Neural cell (in vitro differentiated cells): ENCODE data around the gene CPSF7. TPM values are rescaled to one million over a fixed set of nuclear protein-coding genes. Genes with fewer than 3 reads are reported as not detected.

ENCODE experiments used
- H2AFZ ChIP-seq: fragments of 200-600, 300-800 bp; sonication (generic), shearing (Covaris generic); 2 replicates; pipeline ENCODE4 v1.6.0; 2014; ENCODE audit warnings: low read depth, mild to moderate bottlenecking, antibody characterized with exemption, low read length, moderate library complexity
- H3F3A ChIP-seq: fragments of 200-600 bp; shearing (Covaris generic); 2 replicates; pipeline ENCODE4 v1.6.1; 2016; ENCODE audit warnings: mild to moderate bottlenecking, moderate library complexity, mixed read lengths, antibody characterized with exemption, low read length; ENCODE audit not compliant: insufficient read depth, poor library complexity, severe bottlenecking
- H3K27ac ChIP-seq: fragments of 200-600, 300-800 bp; sonication (generic), shearing (Covaris generic); 2 replicates; pipeline ENCODE4 v1.5.1; 2014; ENCODE audit warnings: mild to moderate bottlenecking, low read length, moderate library complexity
- H3K27me3 ChIP-seq: fragments of 300-800, 200-600 bp; sonication (generic), shearing (Covaris generic); 2 replicates; pipeline ENCODE4 v1.6.0; 2014; ENCODE audit warnings: mild to moderate bottlenecking, low read depth, low read length, moderate library complexity; ENCODE audit not compliant: insufficient read depth
- H3K36me3 ChIP-seq: fragments of 300-800, 200-600 bp; sonication (generic), shearing (Covaris generic); 2 replicates; pipeline ENCODE4 v1.5.1; 2014; ENCODE audit warnings: mild to moderate bottlenecking, antibody characterized with exemption, low read length, moderate library complexity; ENCODE audit not compliant: insufficient read depth
- H3K4me2 ChIP-seq: fragments of 300-800, 200-600 bp; sonication (generic), shearing (Covaris generic); 2 replicates; pipeline ENCODE4 v1.6.0; 2014; ENCODE audit warnings: mild to moderate bottlenecking, low read length
- H3K4me3 ChIP-seq: fragments of 300-800, 200-600 bp; sonication (generic), shearing (Covaris generic); 2 replicates; pipeline ENCODE4 v1.5.1; 2014; ENCODE audit warnings: mild to moderate bottlenecking, low read length, moderate library complexity
- H3K79me2 ChIP-seq: fragments of 200-600 bp; shearing (Covaris generic); replicated peaks from 2 replicates; pipeline ENCODE4 v1.6.0; 2014; ENCODE audit warnings: mild to moderate bottlenecking, low read length, moderate library complexity; ENCODE audit not compliant: insufficient read depth
- H3K9ac ChIP-seq: fragments of 300-800, 200-600 bp; sonication (generic), shearing (Covaris generic); 2 replicates; pipeline ENCODE4 v1.6.1; 2016; ENCODE audit warnings: mild to moderate bottlenecking, low read length, mixed read lengths
- H3K9me2 ChIP-seq: fragments of 200-600 bp; shearing (Covaris generic); 2 replicates; pipeline ENCODE4 v1.6.1; 2016; ENCODE audit warnings: mild to moderate bottlenecking, low read length, mixed read lengths; ENCODE audit not compliant: insufficient read depth
- H3K9me3 ChIP-seq: fragments of 200-600, 300-800 bp; sonication (generic), shearing (Covaris generic); 2 replicates; pipeline ENCODE4 v1.6.1; 2016; ENCODE audit warnings: mild to moderate bottlenecking, mixed run types, low read length, moderate library complexity, mixed read lengths
- H4K20me1 ChIP-seq: fragments of 200-600 bp; shearing (Covaris generic); 2 replicates; pipeline ENCODE4 v1.6.1; 2016; ENCODE audit warnings: mild to moderate bottlenecking, mixed run types; ENCODE audit not compliant: insufficient read depth
- EP300 ChIP-seq: fragments of 450-650 bp; conservative IDR thresholded peaks from 2 replicates; pipeline ENCODE4 v1.6.1; 2014; ENCODE audit warnings: antibody characterized with exemption, mild to moderate bottlenecking, moderate library complexity; ENCODE audit not compliant: poor library complexity, severe bottlenecking
- EZH2 ChIP-seq: fragments of 200-600, 300-800 bp; shearing (Covaris generic), sonication (generic); IDR thresholded peaks from 2 replicates; pipeline ENCODE4 v1.6.1; 2014; ENCODE audit warnings: antibody characterized with exemption, low read length, borderline replicate concordance, mild to moderate bottlenecking; ENCODE audit not compliant: insufficient read depth, poor library complexity, severe bottlenecking
- MXI1 ChIP-seq: fragments of 450-650 bp; conservative IDR thresholded peaks from 2 replicates; pipeline ENCODE4 v1.6.1; 2014; ENCODE audit warnings: antibody characterized with exemption, mild to moderate bottlenecking; ENCODE audit not compliant: poor library complexity, severe bottlenecking
- POLR2AphosphoS5 ChIP-seq: IDR thresholded peaks from 2 replicates; pipeline ENCODE4 v1.6.1; 2012
- RAD21 ChIP-seq: fragments of 450-650 bp; conservative IDR thresholded peaks from 2 replicates; pipeline ENCODE4 v1.6.1; 2014; ENCODE audit warnings: antibody characterized with exemption, mild to moderate bottlenecking, moderate library complexity
- SMC3 ChIP-seq: fragments of 450-650 bp; conservative IDR thresholded peaks from 2 replicates; pipeline ENCODE4 v1.6.1; 2014; ENCODE audit warnings: antibody characterized with exemption, mild to moderate bottlenecking, moderate library complexity; ENCODE audit not compliant: poor library complexity
- TAF1 ChIP-seq: IDR thresholded peaks from 2 replicates; pipeline ENCODE4 v1.6.1; 2012; ENCODE audit warnings: low read depth
- polyA plus RNA-seq: library from polyadenylated mRNA; depleted of rRNA; stranded (reverse); fragments of >200 nt; gene quantifications from 2 replicates; pipeline ENCODE4 v1.2.3, GENCODE V29; 2014
- TF ChIP-seq, protein P1 (sequence below): fragments of 450-650 bp; IDR thresholded peaks from 2 replicates; pipeline ENCODE4 v1.5.1; 2014; ENCODE audit warnings: antibody characterized with exemption, mild to moderate bottlenecking, moderate library complexity; ENCODE audit not compliant: poor library complexity, severe bottlenecking
- TF ChIP-seq, protein P2 (sequence below): IDR thresholded peaks from 2 replicates; pipeline ENCODE4 v1.6.1; 2012; ENCODE audit warnings: borderline replicate concordance

Gene CPSF7
- polyA plus RNA-seq, 1 donor from 2014 or later = 80.2 TPM

DNA sequence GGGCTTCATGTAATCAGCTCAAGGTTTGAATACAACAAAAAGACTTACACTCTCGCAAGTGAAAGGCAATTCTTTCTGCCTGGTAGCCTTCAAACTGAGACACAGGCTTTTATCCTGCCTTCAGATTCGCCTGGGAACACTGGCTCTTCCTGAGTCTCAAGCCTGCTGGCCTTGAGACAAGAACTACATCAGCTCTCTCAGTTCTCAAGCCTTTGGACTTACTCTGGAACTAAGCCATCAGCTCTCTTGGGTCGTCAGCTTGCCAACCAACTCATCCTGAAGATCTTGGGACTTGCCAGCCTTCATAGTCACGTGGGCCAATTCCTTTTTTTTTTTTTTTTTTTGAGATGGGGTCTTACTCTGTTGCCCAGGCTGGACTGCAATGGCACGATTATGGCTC, 43.1 kb upstream of the CPSF7 start:
- no peaks in the 10 kb centered on the region for H3K27me3 ChIP-seq
- no peaks in the 10 kb centered on the region for H3F3A ChIP-seq
- no peak overlapping the region for H2AFZ ChIP-seq
- no peak overlapping the region for H3K9ac ChIP-seq
- H3K27ac ChIP-seq = no peak overlapping the region
- TF ChIP-seq, protein P1, sequence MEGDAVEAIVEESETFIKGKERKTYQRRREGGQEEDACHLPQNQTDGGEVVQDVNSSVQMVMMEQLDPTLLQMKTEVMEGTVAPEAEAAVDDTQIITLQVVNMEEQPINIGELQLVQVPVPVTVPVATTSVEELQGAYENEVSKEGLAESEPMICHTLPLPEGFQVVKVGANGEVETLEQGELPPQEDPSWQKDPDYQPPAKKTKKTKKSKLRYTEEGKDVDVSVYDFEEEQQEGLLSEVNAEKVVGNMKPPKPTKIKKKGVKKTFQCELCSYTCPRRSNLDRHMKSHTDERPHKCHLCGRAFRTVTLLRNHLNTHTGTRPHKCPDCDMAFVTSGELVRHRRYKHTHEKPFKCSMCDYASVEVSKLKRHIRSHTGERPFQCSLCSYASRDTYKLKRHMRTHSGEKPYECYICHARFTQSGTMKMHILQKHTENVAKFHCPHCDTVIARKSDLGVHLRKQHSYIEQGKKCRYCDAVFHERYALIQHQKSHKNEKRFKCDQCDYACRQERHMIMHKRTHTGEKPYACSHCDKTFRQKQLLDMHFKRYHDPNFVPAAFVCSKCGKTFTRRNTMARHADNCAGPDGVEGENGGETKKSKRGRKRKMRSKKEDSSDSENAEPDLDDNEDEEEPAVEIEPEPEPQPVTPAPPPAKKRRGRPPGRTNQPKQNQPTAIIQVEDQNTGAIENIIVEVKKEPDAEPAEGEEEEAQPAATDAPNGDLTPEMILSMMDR = no peak
- TF ChIP-seq EZH2 (no peak), RAD21 (no peak), EP300 (no peak), SMC3 (no peak), MXI1 (no peak), POLR2AphosphoS5 (no peak), TAF1 (no peak)
- TF ChIP-seq, protein P2, sequence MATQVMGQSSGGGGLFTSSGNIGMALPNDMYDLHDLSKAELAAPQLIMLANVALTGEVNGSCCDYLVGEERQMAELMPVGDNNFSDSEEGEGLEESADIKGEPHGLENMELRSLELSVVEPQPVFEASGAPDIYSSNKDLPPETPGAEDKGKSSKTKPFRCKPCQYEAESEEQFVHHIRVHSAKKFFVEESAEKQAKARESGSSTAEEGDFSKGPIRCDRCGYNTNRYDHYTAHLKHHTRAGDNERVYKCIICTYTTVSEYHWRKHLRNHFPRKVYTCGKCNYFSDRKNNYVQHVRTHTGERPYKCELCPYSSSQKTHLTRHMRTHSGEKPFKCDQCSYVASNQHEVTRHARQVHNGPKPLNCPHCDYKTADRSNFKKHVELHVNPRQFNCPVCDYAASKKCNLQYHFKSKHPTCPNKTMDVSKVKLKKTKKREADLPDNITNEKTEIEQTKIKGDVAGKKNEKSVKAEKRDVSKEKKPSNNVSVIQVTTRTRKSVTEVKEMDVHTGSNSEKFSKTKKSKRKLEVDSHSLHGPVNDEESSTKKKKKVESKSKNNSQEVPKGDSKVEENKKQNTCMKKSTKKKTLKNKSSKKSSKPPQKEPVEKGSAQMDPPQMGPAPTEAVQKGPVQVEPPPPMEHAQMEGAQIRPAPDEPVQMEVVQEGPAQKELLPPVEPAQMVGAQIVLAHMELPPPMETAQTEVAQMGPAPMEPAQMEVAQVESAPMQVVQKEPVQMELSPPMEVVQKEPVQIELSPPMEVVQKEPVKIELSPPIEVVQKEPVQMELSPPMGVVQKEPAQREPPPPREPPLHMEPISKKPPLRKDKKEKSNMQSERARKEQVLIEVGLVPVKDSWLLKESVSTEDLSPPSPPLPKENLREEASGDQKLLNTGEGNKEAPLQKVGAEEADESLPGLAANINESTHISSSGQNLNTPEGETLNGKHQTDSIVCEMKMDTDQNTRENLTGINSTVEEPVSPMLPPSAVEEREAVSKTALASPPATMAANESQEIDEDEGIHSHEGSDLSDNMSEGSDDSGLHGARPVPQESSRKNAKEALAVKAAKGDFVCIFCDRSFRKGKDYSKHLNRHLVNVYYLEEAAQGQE = no peak
- no peaks in the 10 kb centered on the region for H4K20me1 ChIP-seq
- H3K4me3 ChIP-seq = no peak overlapping the region
- no peak overlapping the region for H3K4me2 ChIP-seq
- H3K36me3 ChIP-seq = no peaks in the 10 kb centered on the region
- no peaks in the 10 kb centered on the region for H3K9me2 ChIP-seq
- no peaks in the 10 kb centered on the region for H3K79me2 ChIP-seq
- no peaks in the 10 kb centered on the region for H3K9me3 ChIP-seq

DNA sequence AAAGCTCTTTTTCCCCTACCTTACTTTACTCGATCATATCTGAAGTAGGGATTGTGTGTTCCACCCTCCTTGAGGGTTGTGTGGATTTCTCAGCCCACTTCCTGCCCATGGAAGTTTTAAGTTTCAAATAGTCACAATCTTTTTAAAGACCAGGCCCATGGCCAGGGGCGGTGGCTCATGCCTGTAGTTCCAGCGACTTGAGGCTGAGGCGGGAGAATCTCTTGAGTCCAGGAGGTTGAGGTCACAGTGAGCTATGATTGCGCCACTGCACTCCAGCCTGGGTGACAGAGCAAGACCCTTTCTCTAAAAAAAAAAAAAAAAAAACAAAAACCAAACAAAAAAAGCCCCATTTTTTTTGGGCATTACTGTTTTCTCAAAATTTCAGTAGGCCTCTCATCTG, 42.5 kb upstream of the CPSF7 start:
- no peak overlapping the region for H3K4me2 ChIP-seq
- H3K9me2 ChIP-seq = no peaks in the 10 kb centered on the region
- no peaks in the 10 kb centered on the region for H3K9me3 ChIP-seq
- no peak overlapping the region for H3K9ac ChIP-seq
- no peak overlapping the region for H3K4me3 ChIP-seq
- TF ChIP-seq, protein P1 = no peak
- no peak for TF ChIP-seq RAD21
- TF ChIP-seq SMC3 = no peak
- TF ChIP-seq EZH2 = no peak
- TF ChIP-seq, protein P2 = no peak
- no peak for TF ChIP-seq TAF1
- TF ChIP-seq MXI1 = no peak
- TF ChIP-seq POLR2AphosphoS5 = no peak
- no peak for TF ChIP-seq EP300
- no peaks in the 10 kb centered on the region for H3K27me3 ChIP-seq
- no peak overlapping the region for H2AFZ ChIP-seq
- H3K36me3 ChIP-seq = no peaks in the 10 kb centered on the region
- no peaks in the 10 kb centered on the region for H3K79me2 ChIP-seq
- H3K27ac ChIP-seq = no peak overlapping the region
- H3F3A ChIP-seq = no peaks in the 10 kb centered on the region
- H4K20me1 ChIP-seq = no peaks in the 10 kb centered on the region
